ENCODE data around the gene FAM222B.

- no peak for TF ChIP-seq CTCF (conservative IDR thresholded peaks at IDR 0.05; ENCODE audit: low read depth, low read length)
- TF ChIP-seq EZH2 (IDR thresholded peaks at IDR 0.05; ENCODE audit: low read length, unreplicated experiment) = no peak
These were observed 114.0 kb downstream of the FAM222B start, which contains the start of gene NEK8 for GRCh38 chr17:28728364-28729200.

All from PC-3 (cell line).